ENCODE data around the gene GDPGP1. TPM values are rescaled to one million over a fixed set of nuclear protein-coding genes. Genes with fewer than 3 reads are reported as not detected.
"Not testable (repeated sequence)": the region's sequence is repeated elsewhere in the genome, so short reads cannot be mapped to it uniquely, and the experiment has no call there.

Gene GDPGP1
- total and polyA plus RNA-seq, 2 donors: 2.5 to 5.0 TPM

DNA sequence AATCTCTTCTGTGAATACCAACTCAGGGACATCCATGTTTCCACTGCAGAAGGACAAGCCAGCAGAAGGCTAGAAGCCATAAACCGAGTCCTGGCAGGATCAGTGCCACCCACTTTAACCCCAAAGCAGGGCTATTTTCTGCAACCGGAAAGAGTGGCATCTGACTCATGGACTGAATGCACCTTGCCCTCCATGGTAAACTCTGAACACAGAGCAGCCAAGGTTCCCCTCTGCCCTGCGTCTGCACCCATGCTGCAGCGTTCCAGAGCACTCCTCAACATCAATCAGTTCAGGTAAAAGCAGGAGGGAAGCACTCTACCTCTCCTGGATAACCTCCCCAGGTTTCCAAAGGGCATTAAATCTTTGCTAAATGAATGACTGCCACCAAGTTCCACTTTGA lies 30.7 kb downstream of the GDPGP1 start:
- Histone ChIP-seq H3K9me3 (ENCODE audit: control insufficient read depth in 2 of 2, insufficient read depth in 1 of 2, low read length in 1 of 2) (no peaks in the 10 kb centered on the region), H3K36me3 (ENCODE audit: control insufficient read depth in 2 of 2, insufficient read depth in 2 of 2, low read length in 1 of 2) (peaks cover 6 to 9% of the 10 kb centered on the region in 2 donors), H3K4me1 (ENCODE audit: control insufficient read depth in 2 of 2, insufficient read depth in 2 of 2, low read length in 2 of 2) (peaks cover 23 to 27% of the 10 kb centered on the region in 2 donors), H3K4me3 (ENCODE audit: low read length in 2 of 2) (peak overlapping the region; percentile 67 to 69), H3K27ac (ENCODE audit: low read depth in 1 of 2, low read length in 1 of 2) (peak overlapping the region; percentile 95 to 97), H3K27me3 (ENCODE audit: control insufficient read depth in 2 of 2, insufficient read depth in 1 of 2, low read length in 1 of 2) (no peaks in the 10 kb centered on the region)
- WGBS: 64% methylated on average over 4 of the region's 4 CpGs
- DNase-seq (ENCODE audit: low read depth in 6 of 9, low spot score in 9 of 9): no peak

DNA sequence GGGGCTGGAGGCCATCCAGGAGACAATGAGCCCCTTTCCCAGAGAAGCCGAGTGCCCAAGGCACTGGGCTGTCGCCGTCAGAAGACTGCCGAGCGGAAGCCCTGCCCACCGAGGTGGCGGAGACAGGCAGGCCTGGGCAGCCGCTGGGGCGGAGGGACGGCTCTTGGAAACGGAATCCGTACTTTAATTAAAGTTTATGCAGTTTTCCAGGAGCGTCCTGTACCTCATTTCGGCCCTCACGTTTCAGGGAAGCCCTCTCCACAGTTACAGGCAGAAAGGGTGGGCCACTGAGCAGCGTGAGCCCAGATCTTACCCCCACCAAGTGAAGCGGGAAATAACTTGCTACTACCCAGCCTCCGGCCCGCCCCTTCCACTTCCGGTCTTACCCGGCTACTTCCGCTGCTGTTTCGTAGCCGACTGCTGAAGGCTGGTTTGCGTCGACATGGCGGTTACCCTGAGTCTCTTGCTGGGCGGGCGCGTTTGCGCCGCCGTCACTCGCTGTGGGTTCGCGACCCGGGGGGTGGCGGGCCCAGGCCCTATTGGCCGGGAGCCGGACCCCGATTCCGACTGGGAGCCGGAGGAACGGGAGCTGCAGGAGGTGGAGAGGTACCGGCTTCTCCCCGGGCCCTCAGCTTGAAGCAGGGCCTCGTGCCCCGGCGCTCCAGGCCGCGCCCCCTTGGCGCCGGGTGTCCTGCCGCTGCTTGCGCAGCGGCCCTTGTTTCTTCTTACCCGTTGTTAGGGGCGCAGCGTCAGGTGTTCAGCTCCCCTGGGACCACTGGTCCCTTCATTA lies 31.5 kb downstream of the GDPGP1 start, which contains the start of gene NGRN:
NGRN (plus strand) TSS at position 402 of the 790 bp plus-strand sequence; CDS start at position 443, 41 bp downstream.
- H3K9me3 ChIP-seq (ENCODE audit: control insufficient read depth in 2 of 2, insufficient read depth in 1 of 2, low read length in 1 of 2): no peaks in the 10 kb centered on the region
- DNase-seq (ENCODE audit: low read depth in 6 of 9, low spot score in 9 of 9): peak; percentile 86 to 97 (median 90)
- H3K36me3 ChIP-seq (ENCODE audit: control insufficient read depth in 2 of 2, insufficient read depth in 2 of 2, low read length in 1 of 2): peaks cover 14 to 17% of the 10 kb centered on the region in 2 donors
- peak within 1 kb of the TSS; percentile 95 to 97 for H3K27ac ChIP-seq (ENCODE audit: low read depth in 1 of 2, low read length in 1 of 2)
- WGBS: under 1% methylated on average over 59 of the region's 59 CpGs
- H3K4me3 ChIP-seq (ENCODE audit: low read length in 2 of 2): peak within 1 kb of the TSS; percentile 67 to 69
- H3K27me3 ChIP-seq (ENCODE audit: control insufficient read depth in 2 of 2, insufficient read depth in 1 of 2, low read length in 1 of 2): no peaks in the 10 kb centered on the region
- H3K4me1 ChIP-seq (ENCODE audit: control insufficient read depth in 2 of 2, insufficient read depth in 2 of 2, low read length in 2 of 2): peaks cover 23 to 27% of the 10 kb centered on the region in 2 donors

DNA sequence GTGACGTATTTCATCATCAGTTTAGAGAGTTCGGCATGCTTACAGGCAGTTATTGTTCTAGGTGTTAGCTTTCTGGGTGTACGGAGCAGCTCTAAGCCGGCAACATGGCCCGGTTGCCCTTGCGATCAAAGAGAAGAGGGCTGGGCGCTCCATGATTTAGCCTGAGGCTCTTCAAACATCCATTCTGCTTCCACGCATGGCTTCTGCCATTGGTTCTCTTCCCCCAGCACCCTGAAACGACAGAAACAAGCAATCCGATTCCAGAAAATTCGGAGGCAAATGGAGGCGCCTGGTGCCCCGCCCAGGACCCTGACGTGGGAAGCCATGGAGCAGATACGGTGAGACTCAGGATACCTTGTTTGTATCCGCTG lies 32.0 kb downstream of the GDPGP1 start:
- DNase-seq (ENCODE audit: low read depth in 6 of 9, low spot score in 9 of 9): peak in 5 of 9 donors; percentile 31 to 73 (median 44)
- Histone ChIP-seq H3K36me3 (ENCODE audit: control insufficient read depth in 2 of 2, insufficient read depth in 2 of 2, low read length in 1 of 2) (peaks cover 20 to 23% of the 10 kb centered on the region in 2 donors), H3K4me3 (ENCODE audit: low read length in 2 of 2) (peak overlapping the region; percentile 67 to 69), H3K4me1 (ENCODE audit: control insufficient read depth in 2 of 2, insufficient read depth in 2 of 2, low read length in 2 of 2) (peaks cover 23 to 27% of the 10 kb centered on the region in 2 donors), H3K27me3 (ENCODE audit: control insufficient read depth in 2 of 2, insufficient read depth in 1 of 2, low read length in 1 of 2) (no peaks in the 10 kb centered on the region), H3K9me3 (ENCODE audit: control insufficient read depth in 2 of 2, insufficient read depth in 1 of 2, low read length in 1 of 2) (no peaks in the 10 kb centered on the region), H3K27ac (ENCODE audit: low read depth in 1 of 2, low read length in 1 of 2) (peak overlapping the region; percentile 95 to 97)
- WGBS: under 1% methylated on average over 16 of the region's 16 CpGs

DNA sequence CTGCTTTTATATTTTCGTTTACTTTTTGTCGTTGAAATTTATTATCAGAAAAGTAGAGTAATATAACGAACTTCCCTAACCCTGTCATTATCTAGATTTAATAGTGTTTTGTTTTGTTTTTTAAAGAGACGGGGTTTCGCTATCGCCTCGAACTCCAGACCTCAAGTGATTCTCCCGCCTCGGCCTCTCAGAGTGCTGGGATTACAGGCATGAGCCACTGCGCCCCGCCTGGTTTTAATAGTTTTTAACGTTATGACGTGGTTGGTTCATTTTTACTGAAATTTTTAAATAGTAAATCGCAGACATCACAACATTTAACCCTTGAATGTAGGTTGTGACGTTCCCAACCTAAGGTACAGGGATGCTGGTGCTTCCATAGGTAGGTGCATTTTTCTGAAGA lies 32.5 kb downstream of the GDPGP1 start:
- H3K9me3 ChIP-seq (ENCODE audit: control insufficient read depth in 2 of 2, insufficient read depth in 1 of 2, low read length in 1 of 2): no peaks in the 10 kb centered on the region
- peak overlapping the region; percentile 67 to 69 for H3K4me3 ChIP-seq (ENCODE audit: low read length in 2 of 2)
- H3K27me3 ChIP-seq (ENCODE audit: control insufficient read depth in 2 of 2, insufficient read depth in 1 of 2, low read length in 1 of 2): no peaks in the 10 kb centered on the region
- H3K36me3 ChIP-seq (ENCODE audit: control insufficient read depth in 2 of 2, insufficient read depth in 2 of 2, low read length in 1 of 2): peaks cover 24 to 27% of the 10 kb centered on the region in 2 donors
- no peak for DNase-seq (ENCODE audit: low read depth in 6 of 9, low spot score in 9 of 9)
- peaks cover 23 to 27% of the 10 kb centered on the region in 2 donors for H3K4me1 ChIP-seq (ENCODE audit: control insufficient read depth in 2 of 2, insufficient read depth in 2 of 2, low read length in 2 of 2)
- 36% methylated on average over 15 of the region's 15 CpGs for WGBS
- H3K27ac ChIP-seq (ENCODE audit: low read depth in 1 of 2, low read length in 1 of 2): peak overlapping the region in 1 of 2 donors; percentile 97

DNA sequence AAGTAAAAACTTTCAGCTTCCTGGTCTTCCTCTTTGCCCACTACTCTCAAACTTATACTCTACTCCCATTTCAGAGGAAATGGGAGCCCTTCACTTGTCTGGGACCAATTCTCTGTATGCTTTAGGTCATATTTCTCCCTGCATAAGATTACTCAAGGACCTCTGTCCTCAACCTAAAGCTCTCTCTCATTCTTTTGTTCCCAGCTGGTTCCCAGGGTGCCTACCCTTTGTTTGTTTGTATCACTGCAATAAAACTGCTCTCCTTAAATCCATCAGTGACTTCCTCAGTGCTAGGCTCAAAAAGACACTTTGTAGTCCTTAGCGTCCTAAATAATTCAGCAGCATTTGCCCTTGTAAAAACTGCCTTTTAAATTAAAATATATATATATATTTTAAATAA lies 34.4 kb downstream of the GDPGP1 start:
- Histone ChIP-seq H3K27me3 (ENCODE audit: control insufficient read depth in 2 of 2, insufficient read depth in 1 of 2, low read length in 1 of 2) (no peaks in the 10 kb centered on the region), H3K4me3 (ENCODE audit: low read length in 2 of 2) (no peak overlapping the region), H3K27ac (ENCODE audit: low read depth in 1 of 2, low read length in 1 of 2) (no peak overlapping the region), H3K9me3 (ENCODE audit: control insufficient read depth in 2 of 2, insufficient read depth in 1 of 2, low read length in 1 of 2) (no peaks in the 10 kb centered on the region), H3K36me3 (ENCODE audit: control insufficient read depth in 2 of 2, insufficient read depth in 2 of 2, low read length in 1 of 2) (peaks cover 41 to 46% of the 10 kb centered on the region in 2 donors), H3K4me1 (ENCODE audit: control insufficient read depth in 2 of 2, insufficient read depth in 2 of 2, low read length in 2 of 2) (peaks cover 23 to 27% of the 10 kb centered on the region in 2 donors)
- WGBS: 92% methylated on average over 1 of the region's 1 CpG
- no peak for DNase-seq (ENCODE audit: low read depth in 6 of 9, low spot score in 9 of 9)

DNA sequence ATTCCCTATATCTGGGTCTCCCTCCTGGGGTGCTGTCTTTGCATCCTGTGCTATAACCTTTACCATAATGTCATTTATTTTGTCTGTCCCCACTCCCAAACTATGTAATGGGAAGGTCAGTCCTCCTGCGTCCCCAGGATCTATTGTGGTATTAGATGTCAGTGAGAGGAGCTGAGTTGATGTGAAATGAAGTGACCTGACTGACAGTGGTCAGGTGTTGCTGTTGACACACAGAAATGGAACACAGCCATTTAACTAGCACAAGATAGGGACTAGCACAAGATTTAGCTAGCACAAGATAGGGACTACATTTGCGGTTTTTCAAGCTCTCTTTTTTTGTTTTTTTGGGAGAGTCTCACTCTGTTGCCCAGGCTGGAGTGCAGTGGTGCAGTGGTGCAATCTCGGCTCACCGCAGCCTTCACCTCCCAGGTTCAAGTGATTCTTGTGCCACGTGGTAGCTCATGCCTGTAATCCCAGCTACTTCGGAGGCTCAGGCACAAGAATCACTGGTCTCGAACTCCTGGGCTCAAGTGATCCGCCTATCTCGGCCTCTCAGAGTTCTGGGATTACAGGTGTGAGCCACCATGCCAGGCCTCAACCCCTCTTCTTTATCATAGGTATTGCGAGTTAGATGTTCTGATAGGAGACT lies 36.6 kb downstream of the GDPGP1 start:
- 99% methylated on average over 10 of the region's 10 CpGs for WGBS
- Histone ChIP-seq H3K4me3 (ENCODE audit: low read length in 2 of 2) (no peak overlapping the region), H3K9me3 (ENCODE audit: control insufficient read depth in 2 of 2, insufficient read depth in 1 of 2, low read length in 1 of 2) (no peaks in the 10 kb centered on the region), H3K4me1 (ENCODE audit: control insufficient read depth in 2 of 2, insufficient read depth in 2 of 2, low read length in 2 of 2) (peaks cover 16 to 17% of the 10 kb centered on the region in 2 donors), H3K36me3 (ENCODE audit: control insufficient read depth in 2 of 2, insufficient read depth in 2 of 2, low read length in 1 of 2) (peaks cover 46 to 57% of the 10 kb centered on the region in 2 donors), H3K27me3 (ENCODE audit: control insufficient read depth in 2 of 2, insufficient read depth in 1 of 2, low read length in 1 of 2) (no peaks in the 10 kb centered on the region), H3K27ac (ENCODE audit: low read depth in 1 of 2, low read length in 1 of 2) (no peak overlapping the region)
- DNase-seq (ENCODE audit: low read depth in 6 of 9, low spot score in 9 of 9): no peak

DNA sequence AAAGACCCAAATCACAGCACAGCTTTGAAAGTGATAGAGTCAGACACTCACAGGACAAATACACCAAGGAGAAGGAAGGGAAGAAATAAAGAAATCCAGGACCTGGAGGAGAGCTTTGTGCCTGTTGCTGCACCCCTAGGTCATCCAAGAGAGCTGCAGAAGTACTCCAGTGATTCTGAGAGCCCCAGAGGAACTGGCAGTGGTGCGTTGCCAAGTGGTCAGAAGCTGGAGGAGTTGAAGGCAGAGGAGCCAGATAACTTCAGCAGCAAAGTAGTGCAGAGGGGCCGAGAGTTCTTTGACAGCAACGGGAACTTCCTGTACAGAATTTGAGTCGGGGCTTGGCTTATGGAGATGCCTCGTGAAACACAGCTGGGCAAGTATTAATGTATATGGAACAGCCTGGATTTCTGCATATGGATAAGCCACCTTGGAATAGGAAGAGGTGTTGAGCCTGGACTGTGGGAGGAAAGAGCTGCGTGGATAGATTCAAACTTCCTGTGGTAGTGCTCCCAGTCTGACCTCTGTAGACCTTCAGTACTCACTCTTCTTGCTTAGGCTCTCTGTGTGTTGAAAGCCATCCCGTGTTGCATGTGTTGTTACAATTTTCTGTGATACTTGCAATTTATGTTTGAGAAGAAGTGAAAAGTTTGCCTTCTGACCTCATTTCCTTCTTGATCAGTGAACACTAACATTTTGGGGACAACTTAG lies 37.6 kb downstream of the GDPGP1 start:
- Histone ChIP-seq H3K4me3 (ENCODE audit: low read length in 2 of 2) (no peak overlapping the region), H3K4me1 (ENCODE audit: control insufficient read depth in 2 of 2, insufficient read depth in 2 of 2, low read length in 2 of 2) (peaks cover 14 to 15% of the 10 kb centered on the region in 2 donors), H3K27ac (ENCODE audit: low read depth in 1 of 2, low read length in 1 of 2) (no peak overlapping the region), H3K36me3 (ENCODE audit: control insufficient read depth in 2 of 2, insufficient read depth in 2 of 2, low read length in 1 of 2) (peaks cover 46 to 57% of the 10 kb centered on the region in 2 donors), H3K9me3 (ENCODE audit: control insufficient read depth in 2 of 2, insufficient read depth in 1 of 2, low read length in 1 of 2) (no peaks in the 10 kb centered on the region), H3K27me3 (ENCODE audit: control insufficient read depth in 2 of 2, insufficient read depth in 1 of 2, low read length in 1 of 2) (no peaks in the 10 kb centered on the region)
- DNase-seq (ENCODE audit: low read depth in 6 of 9, low spot score in 9 of 9): no peak
- 95% methylated on average over 7 of the region's 7 CpGs for WGBS

DNA sequence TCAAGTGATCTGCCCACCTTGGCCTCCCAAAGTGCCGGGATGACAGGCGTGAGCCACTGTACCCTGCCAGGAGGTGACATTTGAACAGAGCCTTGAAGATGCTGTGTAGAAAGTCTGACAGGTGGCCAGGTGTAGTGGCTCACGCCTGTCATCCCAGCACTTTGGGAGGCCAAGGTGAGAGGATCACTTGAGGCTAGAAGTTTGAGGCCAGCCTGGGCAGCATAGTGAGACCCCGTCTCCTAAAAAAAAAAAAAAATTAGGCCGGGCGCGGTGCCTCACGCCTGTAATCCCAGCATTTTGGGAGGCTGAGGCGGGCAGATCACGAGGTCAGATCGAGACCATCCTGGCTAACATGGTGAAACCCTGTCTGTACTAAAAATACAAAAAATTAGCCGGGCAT lies 44.5 kb downstream of the GDPGP1 start:
- DNase-seq (ENCODE audit: low read depth in 6 of 9, low spot score in 9 of 9); H3K4me1 ChIP-seq (ENCODE audit: control insufficient read depth in 2 of 2, insufficient read depth in 2 of 2, low read length in 2 of 2); H3K27ac ChIP-seq (ENCODE audit: low read depth in 1 of 2, low read length in 1 of 2); H3K27me3 ChIP-seq (ENCODE audit: control insufficient read depth in 2 of 2, insufficient read depth in 1 of 2, low read length in 1 of 2); H3K4me3 ChIP-seq (ENCODE audit: low read length in 2 of 2); H3K9me3 ChIP-seq (ENCODE audit: control insufficient read depth in 2 of 2, insufficient read depth in 1 of 2, low read length in 1 of 2): not testable (repeated sequence)
- peaks cover 4 to 10% of the 10 kb centered on the region in 2 donors for H3K36me3 ChIP-seq (ENCODE audit: control insufficient read depth in 2 of 2, insufficient read depth in 2 of 2, low read length in 1 of 2)
- 98% methylated on average over 12 of the region's 12 CpGs for WGBS

DNA sequence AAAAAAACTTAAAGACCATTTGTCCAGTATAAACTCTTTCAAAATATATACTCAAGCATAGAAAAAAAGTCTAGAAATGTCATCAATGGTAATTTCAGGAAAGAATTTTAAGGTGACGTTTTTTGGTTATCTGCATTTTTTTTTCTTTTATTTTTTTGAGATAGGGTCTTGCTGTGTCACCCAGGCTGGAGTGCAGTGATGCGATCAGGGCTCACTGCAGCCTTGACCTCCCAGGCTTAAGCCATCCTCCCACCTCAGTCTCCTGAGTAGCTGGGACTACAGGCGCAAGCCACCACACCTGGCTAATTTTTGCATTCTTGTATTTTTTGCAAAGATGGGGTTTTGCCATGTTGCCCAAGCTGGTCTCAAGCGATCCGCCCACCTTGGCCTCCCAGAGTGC lies 46.7 kb downstream of the GDPGP1 start:
- H3K4me1 ChIP-seq (ENCODE audit: control insufficient read depth in 2 of 2, insufficient read depth in 2 of 2, low read length in 2 of 2); H3K27me3 ChIP-seq (ENCODE audit: control insufficient read depth in 2 of 2, insufficient read depth in 1 of 2, low read length in 1 of 2); H3K36me3 ChIP-seq (ENCODE audit: control insufficient read depth in 2 of 2, insufficient read depth in 2 of 2, low read length in 1 of 2); H3K9me3 ChIP-seq (ENCODE audit: control insufficient read depth in 2 of 2, insufficient read depth in 1 of 2, low read length in 1 of 2); H3K4me3 ChIP-seq (ENCODE audit: low read length in 2 of 2); H3K27ac ChIP-seq (ENCODE audit: low read depth in 1 of 2, low read length in 1 of 2); DNase-seq (ENCODE audit: low read depth in 6 of 9, low spot score in 9 of 9): not testable (repeated sequence)
- 98% methylated on average over 5 of the region's 5 CpGs for WGBS

All from thymus (tissue), 11 donors.